NCI-H748 treated with DMSO at 0.1 percent for 48 hours (cell line): ENCODE results near the gene IGSF1.
"Not testable (repeated sequence)": the region's sequence is repeated elsewhere in the genome, so short reads cannot be mapped to it uniquely, and the experiment has no call there.

Experiments
- DNase-seq: peaks from one replicate; lab custom pipeline; 2025; lab: John Stamatoyannopoulos, UW

The IGSF1 gene

GRCh38 chrX:131270080-131270479 is 19.0 kb downstream of the IGSF1 start:
- no peak for DNase-seq

GRCh38 chrX:131264665-131265064 is 24.4 kb downstream of the IGSF1 start:
- no peak for DNase-seq

- DNase-seq, result no peak
Observed at GRCh38 chrX:131264053-131264452, 25.1 kb downstream of the IGSF1 start.

GRCh38 chrX:131262738-131263679 is 26.1 kb downstream of the IGSF1 start:
- no peak for DNase-seq

GRCh38 chrX:131262200-131262599 is 26.9 kb downstream of the IGSF1 start:
- DNase-seq, result peak; percentile 9

- no peak for DNase-seq
Observed at GRCh38 chrX:131257367-131257766, 31.7 kb downstream of the IGSF1 start.

- DNase-seq, result not testable (repeated sequence)
Observed at GRCh38 chrX:131250984-131251738, 37.9 kb downstream of the IGSF1 start.

- DNase-seq, result no peak
Observed at GRCh38 chrX:131239057-131239456, 50.0 kb downstream of the IGSF1 start.

- peak; percentile 43 for DNase-seq
Observed at GRCh38 chrX:131237363-131237762, 51.7 kb downstream of the IGSF1 start.

- no peak for DNase-seq
Observed at GRCh38 chrX:131235768-131236545, 53.1 kb downstream of the IGSF1 start.

- DNase-seq, result no peak
Observed at GRCh38 chrX:131227608-131228007, 61.5 kb downstream of the IGSF1 start.

GRCh38 chrX:131226591-131226990 is 62.5 kb downstream of the IGSF1 start:
- no peak for DNase-seq

- DNase-seq, result no peak
Observed at GRCh38 chrX:131225078-131225477, 64.0 kb downstream of the IGSF1 start.
